ENCODE measurements around the gene PCARE.

PCARE gene

GRCh38 chr2:29063646-29064345, 10.5 kb downstream of the PCARE start:
- DNase-seq (ENCODE audit: low read depth, low spot score) = no peak

DNA sequence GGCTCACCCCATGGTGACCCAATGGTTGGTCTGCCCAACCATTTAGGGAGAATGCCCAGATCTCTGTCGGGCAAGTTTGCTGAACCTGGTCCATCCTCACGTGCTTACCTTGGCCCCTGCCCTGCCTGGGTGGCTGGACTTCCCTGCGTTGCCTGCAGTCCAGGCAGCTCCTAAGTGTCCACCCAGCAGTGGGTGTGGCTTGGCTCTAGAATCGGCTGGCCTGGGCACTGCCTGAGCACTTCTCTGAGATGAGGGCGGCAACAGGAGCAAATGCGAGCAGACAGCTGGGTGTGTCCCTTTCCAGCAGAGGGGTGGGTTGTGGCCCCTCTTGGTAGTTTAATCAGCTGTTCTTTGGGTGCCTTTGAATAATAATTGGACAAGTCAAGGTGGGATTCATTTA, 11.3 kb downstream of the PCARE start:
- no peak for DNase-seq (ENCODE audit: low read depth, low spot score)

DNA sequence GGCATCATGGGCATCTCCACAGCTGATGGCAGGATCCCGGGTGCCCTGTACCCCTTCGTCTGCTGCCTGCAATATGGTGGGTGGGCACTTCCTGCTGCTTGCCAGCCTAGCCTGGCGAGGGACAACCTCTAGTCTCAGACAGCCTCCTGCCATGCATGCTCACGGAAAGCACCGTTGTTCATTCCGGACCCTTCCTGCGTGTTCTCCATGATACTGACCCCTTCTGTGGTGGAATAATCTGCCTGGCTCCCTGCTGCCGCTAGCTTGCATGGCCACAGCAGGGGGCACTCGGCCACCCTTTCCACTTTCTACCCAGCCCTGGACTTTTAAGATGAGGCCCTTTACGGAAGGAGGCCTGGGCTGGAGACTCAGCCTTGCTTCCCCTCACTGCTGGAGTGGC, 12.0 kb downstream of the PCARE start:
- DNase-seq (ENCODE audit: low read depth, low spot score) = no peak

DNA sequence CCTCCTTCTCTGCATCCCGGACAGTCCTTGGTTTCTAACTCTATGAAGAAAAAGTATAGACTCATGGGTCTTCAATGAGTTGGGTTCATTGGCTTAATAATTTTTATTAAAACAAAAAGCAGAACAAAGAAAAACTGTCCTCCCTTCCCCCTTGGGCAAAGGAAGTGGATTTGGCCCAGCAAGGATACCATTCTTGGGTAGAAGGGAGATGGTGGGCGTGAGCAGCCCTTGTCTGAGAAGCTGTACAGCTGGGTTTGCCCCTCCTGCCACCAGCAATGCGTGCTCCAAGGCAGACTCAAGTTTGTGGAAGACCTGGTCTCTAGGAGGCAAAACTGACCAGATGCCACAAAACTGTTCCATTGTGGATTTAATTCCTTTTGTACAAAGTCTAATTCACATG, 12.7 kb downstream of the PCARE start:
- no peak for DNase-seq (ENCODE audit: low read depth, low spot score)

DNA sequence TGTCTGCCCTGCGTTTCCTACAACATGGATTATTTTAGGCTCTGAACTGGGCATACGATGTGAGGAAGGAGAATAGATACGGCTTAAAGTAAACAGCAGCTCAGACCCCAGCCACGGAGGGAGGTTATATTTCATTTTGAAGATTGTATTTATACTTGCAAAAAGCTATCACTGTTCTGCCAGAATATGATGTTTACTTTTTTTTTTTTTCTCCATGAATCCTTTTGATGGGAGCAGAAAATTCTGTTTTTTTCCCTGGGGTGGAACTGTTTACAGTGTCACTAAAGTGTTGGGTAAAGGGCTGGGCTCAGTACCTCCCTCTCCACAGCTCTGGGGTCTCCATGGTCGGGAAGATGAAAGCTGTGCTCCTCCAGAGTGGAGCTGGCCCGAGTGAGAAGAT, 13.1 kb downstream of the PCARE start:
- no peak for DNase-seq (ENCODE audit: low read depth, low spot score)

DNA sequence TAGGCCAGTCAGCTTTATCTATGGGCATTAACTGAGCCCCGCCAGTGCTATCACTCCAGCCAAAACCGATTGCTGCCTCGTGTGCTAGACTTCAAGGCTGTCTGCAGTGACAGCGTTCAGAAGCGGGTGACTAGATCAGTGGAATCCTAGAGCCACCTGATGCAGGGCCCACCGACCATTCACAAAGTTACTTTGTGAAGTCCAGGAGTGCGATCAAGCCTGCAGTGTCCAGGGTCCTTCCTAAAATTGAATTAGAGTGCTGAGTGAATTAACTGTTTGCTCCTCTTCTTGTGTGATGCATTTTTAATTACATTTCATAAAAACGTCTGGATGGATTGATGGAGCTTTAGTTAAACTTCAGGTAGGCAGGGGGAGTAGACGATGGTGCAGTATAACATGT, 13.9 kb downstream of the PCARE start:
- DNase-seq (ENCODE audit: low read depth, low spot score) = no peak

DNA sequence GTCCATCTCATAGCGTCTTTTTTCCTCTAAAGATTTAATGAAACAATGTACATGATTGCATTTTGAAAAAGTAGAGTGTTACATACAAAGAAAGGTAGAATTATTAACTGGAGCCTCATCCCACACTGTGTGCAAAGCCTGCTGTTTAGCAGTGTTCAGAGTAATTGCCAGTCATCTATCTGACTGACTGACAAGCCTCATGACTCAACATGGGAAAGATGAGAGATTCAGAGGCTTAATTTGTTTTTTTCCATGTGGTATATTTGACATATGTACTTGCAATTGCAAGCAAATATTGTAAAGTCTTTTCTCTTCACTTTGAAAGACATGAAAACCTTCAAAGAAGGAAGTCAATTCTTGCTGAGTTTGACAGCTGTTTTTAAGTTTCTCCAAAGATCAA, 14.7 kb downstream of the PCARE start:
- no peak for DNase-seq (ENCODE audit: low read depth, low spot score)

- DNase-seq (ENCODE audit: low read depth, low spot score) = no peak
These were observed 17.3 kb downstream of the PCARE start for GRCh38 chr2:29057006-29057405.

- DNase-seq (ENCODE audit: low read depth, low spot score) = no peak
These were observed 17.9 kb downstream of the PCARE start for GRCh38 chr2:29056452-29056851.

DNA sequence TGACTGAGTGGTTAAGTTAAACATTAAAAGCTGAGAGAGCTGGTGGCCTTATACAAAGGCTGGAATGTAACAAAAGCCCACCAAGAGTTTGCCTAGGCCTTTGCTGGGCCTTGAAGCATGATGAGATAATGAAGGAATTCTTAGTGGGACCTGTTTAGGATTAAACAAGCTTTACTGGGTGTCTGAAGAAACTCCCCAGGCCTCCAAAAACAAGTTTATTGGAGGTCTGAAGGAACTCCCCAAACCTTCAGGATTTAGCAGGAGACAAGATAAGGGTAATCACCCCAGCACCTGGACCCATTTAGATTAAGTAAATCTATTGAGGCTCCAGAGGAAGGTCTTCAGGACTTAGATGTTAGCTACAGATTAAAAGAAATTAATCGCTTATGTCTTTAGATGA, 18.7 kb downstream of the PCARE start:
- DNase-seq (ENCODE audit: low read depth, low spot score) = no peak

DNA sequence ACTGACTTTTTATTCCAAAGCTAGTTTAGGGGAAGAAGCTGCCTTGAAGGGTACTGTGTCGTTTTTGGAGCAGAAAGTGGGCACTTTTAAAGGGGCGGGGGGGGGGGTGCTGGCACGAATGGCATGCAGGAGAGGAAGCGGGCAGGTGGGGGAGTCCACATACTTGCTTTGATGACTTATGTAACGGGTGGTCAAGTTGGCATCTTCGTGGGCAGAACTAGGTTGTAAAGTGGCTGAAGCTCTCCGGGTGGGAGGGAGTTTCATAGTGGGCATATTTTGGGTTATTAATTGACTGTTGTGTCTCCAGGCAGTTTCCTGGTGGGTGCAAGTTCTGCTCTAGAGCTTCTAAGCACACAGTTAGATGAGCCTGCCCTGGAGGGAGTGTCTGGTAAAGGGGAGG, 19.9 kb downstream of the PCARE start:
- DNase-seq (ENCODE audit: low read depth, low spot score) = no peak

DNA sequence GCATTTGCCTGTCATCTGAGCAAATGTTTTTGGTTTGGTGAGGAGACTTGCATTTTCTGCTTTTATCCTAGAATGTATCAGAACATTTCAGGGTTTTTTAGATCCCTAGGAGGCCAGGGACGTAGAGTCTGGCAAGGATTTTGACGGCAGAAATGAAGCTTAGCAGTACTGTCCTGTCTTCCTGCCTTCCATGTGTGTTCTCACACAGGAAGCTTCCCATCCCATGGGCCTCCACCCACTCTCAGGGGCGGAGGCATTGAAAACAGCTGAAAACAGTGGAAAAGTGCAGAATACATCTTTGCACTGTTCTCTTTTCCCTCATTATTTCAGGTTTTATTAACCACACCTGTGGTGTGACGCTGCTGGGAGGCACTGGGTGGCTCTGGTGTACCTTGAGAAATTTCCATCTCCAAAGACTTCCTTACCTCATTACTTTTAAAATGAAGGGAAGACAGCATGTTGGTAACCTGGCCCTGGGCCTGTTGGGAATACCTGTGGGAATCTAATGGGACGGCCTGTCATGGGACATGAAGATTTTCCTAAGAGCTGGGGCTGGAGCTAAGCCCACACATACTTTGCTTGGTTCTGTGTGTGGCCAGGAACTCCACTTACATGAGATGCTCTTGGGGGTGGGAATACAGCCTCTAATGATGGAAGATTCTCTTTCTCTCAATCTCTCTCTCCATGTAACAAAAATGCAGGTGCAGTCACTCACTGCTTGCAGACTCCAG, 20.5 kb downstream of the PCARE start:
- DNase-seq (ENCODE audit: low read depth, low spot score) = no peak

- no peak for DNase-seq (ENCODE audit: low read depth, low spot score)
These were observed 21.1 kb downstream of the PCARE start for GRCh38 chr2:29053223-29053622.

- no peak for DNase-seq (ENCODE audit: low read depth, low spot score)
These were observed 21.5 kb downstream of the PCARE start for GRCh38 chr2:29052807-29053206.

- DNase-seq (ENCODE audit: low read depth, low spot score) = no peak
These were observed 22.6 kb downstream of the PCARE start for GRCh38 chr2:29051730-29052129.

GRCh38 chr2:29050591-29050990, 23.7 kb downstream of the PCARE start:
- no peak for DNase-seq (ENCODE audit: low read depth, low spot score)

DNA sequence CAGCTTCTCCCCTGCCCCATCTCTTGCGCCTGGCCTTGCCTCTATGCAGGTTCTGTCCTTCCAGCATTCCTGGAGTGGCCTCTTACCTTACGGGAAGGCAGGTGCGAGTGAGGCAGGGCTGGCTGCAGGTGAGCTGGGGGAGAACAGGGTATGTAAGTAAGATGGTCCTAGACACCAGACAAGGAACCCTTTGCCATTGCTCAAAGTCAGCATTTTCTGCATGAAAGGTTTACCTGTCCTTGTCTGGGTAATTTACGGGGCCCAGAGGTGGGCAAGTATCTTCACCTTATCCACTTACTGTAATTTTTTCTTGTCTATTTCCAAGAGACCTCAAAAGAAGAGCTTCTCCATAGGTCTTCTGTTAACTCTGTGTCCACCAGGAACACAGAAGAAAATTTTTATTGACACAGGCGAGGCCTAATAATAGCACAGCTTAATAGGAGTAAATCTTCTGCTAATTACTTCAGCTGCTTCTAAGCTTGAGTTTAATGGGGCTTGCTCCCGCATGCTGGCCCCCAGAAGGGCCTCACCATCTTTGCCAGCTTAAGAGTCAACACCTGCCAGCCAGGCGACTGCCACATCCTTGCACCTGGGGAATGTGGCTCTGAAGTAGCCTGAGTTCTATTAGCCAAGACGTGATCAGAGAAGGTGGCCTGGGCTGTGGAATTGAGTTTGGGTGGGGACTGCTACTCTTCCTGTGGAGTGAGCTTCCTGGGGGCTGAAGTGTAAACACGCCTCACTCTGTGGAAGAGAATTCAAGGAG, 27.1 kb downstream of the PCARE start:
- DNase-seq (ENCODE audit: low read depth, low spot score) = no peak

DNA sequence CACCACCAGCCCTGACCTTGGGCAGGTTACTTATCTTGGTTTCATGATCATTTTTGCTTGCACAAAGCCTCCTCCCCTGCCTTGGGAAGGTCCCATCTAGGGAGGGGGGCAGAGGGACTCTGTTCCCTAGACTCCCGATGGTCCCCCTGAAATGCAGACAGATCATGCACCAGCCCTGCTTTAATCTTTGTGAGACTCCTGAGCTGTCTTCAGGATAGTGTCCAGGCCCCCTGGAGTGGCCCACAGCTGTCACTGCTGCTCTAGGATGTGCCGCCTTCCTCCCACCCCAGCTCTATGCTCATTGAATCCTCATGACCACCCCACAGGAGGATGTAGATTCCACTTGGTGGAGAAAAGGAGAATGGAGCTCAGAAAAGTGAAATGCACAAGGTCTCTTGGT, 28.0 kb downstream of the PCARE start:
- no peak for DNase-seq (ENCODE audit: low read depth, low spot score)

GRCh38 chr2:29044459-29044858, 29.9 kb downstream of the PCARE start:
- DNase-seq (ENCODE audit: low read depth, low spot score) = no peak

GRCh38 chr2:29042561-29043075, 31.7 kb downstream of the PCARE start:
- DNase-seq (ENCODE audit: low read depth, low spot score) = no peak

DNA sequence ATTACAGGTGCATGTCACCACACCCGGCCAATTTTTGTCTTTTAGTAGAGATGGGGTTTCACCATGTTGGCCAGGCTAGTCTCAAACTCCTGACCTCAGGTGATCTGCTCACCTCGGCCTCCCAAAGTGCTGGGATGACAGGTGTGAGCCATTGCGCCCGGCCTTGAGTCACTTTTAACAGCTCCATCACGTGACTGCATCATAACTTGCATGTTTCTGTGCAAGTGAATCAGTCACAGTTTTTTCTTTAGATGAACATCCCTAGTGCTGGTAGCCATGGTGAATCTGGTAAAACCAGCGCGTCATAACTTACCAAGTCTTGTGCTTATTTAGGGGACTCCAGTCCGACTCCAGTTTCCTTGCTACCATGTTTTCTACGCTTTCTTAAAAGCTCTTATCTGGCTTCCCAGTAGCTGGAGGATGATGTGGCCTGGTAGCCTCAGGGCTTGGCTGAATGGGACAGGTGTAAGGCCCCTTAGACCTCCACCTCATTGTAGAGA, 33.1 kb downstream of the PCARE start:
- DNase-seq (ENCODE audit: low read depth, low spot score) = no peak

DNA sequence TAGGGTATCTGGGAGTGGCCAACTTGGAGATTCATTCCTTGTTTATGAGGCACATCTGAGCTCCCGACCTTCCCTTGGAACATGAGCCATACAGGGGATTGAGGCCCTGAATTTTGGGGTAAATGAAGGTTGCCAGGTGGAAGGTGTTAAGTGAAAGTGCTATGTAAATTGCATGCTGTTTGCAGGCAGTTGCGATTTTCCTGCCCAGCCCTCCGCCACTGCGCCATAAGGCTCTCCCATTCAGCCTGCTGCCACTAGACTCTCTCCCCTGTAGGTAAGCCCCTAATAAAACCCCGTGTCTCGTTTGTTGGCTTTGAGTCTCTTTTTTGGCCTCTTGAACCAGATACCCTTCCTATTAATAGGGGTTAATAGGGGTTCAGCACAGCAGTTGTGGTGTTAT, 33.8 kb downstream of the PCARE start:
- DNase-seq (ENCODE audit: low read depth, low spot score) = no peak

All from activated CD4-positive, CD25-positive, alpha-beta regulatory T cell treated with anti-CD3 and anti-CD28 coated beads, Interleukin-2, amount 50 U/mL, for 16 hours (primary cell).